HG03135 (cell line): ENCODE measurements around the gene CRYGS.
"Not testable (repeated sequence)": the region's sequence is repeated elsewhere in the genome, so short reads cannot be mapped to it uniquely, and the experiment has no call there.

ENCODE experiments used
- ATAC-seq: cut with Tn5 transposase; IDR thresholded peaks from one replicate; pipeline ENCODE4 v1.9.1; 2021; ENCODE audit warnings: mild to moderate bottlenecking, moderate library complexity; ENCODE audit not compliant: unreplicated experiment

The CRYGS gene

DNA sequence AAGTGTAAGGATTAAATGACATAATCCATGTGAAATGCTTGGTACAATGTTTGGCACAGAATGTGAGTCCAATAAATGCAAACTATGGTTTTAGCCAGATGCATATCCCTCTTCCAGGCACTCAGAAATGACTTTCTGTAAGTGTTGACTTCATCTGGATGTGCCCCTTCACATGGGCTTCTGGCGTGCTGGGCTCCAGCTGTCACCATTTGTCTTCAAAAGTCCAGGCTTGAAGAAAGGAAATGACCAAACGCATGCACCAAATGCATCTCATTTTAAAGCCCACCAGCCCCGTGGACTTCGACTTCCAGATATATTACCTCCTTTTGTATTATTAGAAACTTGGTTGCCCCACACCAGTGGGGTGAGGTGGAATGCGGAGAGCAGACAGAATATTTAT lies 23.7 kb downstream of the CRYGS start:
- no peak for ATAC-seq

DNA sequence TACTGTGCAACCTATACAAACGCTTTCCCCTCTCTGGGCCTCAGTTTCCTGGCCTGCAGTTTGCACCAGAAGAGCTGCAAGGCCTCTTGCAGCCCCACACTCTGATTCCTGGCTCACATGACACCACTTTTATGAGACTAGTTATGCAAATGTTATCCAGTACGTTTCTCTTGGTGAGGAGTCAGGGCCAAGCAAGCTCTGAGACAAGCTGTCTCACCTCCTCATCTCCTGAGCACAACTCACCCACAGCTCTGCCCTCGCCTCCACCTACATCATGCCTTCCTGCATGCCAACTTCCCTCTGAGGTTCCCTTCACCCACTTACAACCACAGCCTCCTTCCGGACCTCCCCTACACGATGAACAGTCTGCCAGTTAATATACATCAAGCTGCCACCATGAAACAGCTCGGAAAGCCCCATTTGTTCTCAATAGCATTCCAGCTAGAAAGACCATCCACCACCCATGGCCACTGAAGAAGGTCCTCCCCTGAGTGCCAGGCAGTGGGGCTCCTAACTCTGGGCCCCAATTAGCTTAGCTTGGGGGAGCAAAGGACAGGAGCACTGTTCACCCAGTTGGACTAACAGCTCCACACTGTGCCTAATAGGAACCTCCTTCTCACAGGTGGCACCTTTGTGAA lies 25.0 kb downstream of the CRYGS start:
- no peak for ATAC-seq

- ATAC-seq = no peak
Measured at GRCh38 chr3:186517218-186517617, 27.0 kb downstream of the CRYGS start.

GRCh38 chr3:186516646-186517045 lies 27.5 kb downstream of the CRYGS start:
- ATAC-seq = no peak

- ATAC-seq = no peak
Measured at GRCh38 chr3:186515125-186515524, 29.1 kb downstream of the CRYGS start.

GRCh38 chr3:186514296-186515002 lies 29.7 kb downstream of the CRYGS start:
- ATAC-seq = no peak

DNA sequence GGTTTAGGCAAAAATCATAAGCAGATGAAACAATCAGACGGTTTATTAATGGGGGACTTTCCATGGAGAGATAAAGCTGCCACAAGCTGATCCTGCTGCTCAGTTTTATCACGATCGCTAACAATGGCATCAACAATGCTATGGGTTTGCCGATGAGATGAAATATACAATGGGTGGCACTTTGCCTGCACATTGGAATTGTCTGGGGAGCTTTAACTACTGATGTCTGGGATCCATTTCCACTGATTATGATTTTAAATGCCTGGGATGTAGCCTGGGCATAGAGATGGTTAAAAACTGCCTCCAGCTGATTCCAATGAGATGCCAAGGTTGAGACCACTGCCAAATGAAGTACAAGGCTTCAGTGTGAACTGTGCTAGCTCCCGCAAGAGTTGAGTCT lies 30.8 kb downstream of the CRYGS start:
- ATAC-seq = no peak

- ATAC-seq = no peak
Measured at GRCh38 chr3:186512570-186513302, 31.4 kb downstream of the CRYGS start.

GRCh38 chr3:186511702-186512101 lies 32.5 kb downstream of the CRYGS start:
- ATAC-seq = no peak

DNA sequence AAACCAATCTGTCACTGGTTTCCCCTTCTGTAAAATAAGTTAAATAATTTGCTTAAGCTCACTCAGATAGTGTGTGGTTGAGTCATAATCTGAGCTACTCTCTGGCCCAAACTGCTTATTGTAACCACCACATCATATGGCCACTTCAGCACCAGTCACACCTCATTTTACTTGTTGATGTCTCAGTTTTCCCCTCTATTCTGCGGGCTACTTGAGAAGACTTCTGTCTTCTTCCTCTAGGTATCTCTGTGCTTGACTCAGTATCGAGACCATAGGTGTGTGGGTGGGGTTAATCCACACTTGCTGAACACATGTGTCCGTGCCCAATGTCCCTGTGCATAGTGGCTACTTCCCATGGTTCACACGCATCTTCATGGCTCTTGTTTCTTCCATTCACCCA lies 32.9 kb downstream of the CRYGS start:
- ATAC-seq = peak; percentile 78

- ATAC-seq = no peak
Measured at GRCh38 chr3:186510374-186511079, 33.7 kb downstream of the CRYGS start.

GRCh38 chr3:186509423-186509822 lies 34.8 kb downstream of the CRYGS start:
- no peak for ATAC-seq

- no peak for ATAC-seq
Measured at GRCh38 chr3:186506857-186507256, 37.3 kb downstream of the CRYGS start.

- ATAC-seq = no peak
Measured at GRCh38 chr3:186506191-186506739, 37.9 kb downstream of the CRYGS start.

- no peak for ATAC-seq
Measured at GRCh38 chr3:186502966-186503712, 41.0 kb downstream of the CRYGS start.

GRCh38 chr3:186502138-186502948 lies 41.8 kb downstream of the CRYGS start:
- no peak for ATAC-seq

- not testable (repeated sequence) for ATAC-seq
Measured at GRCh38 chr3:186499949-186500348, 44.2 kb downstream of the CRYGS start.

DNA sequence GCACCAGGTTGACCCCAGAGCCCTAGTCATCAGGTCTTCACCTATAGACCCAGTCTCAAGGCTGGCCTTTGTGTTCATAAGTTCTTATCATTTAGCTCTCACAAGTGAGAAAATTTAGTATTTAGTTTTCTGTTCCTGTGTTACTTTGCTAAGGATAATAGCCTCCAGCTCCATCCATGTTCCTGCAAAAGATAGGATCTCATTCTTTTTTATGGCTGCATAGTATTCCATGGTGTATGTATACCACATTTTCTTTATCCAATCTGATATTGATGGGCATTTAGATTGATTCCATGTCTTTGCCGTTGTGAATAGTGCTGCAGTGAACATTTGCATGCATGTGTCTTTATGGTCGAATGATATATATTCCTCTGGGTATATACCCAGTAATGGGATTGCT lies 46.2 kb downstream of the CRYGS start:
- not testable (repeated sequence) for ATAC-seq

- ATAC-seq = no peak
Measured at GRCh38 chr3:186497608-186498007, 46.6 kb downstream of the CRYGS start.

- no peak for ATAC-seq
Measured at GRCh38 chr3:186496635-186497034, 47.5 kb downstream of the CRYGS start.
